Stimulated activated CD4-positive, alpha-beta T cell treated with anti-CD3 and anti-CD28 coated beads, Interleukin-1b, Interleukin-23, amount 100 ng/mL, for 48 hours (primary cell): ENCODE data around the gene NOX4.
A peak's percentile ranks its signal among the peaks of the same experiment; 100 is the strongest.
"Not testable (repeated sequence)": the region's sequence is repeated elsewhere in the genome, so short reads cannot be mapped to it uniquely, and the experiment has no call there.

Experiments
- DNase-seq: peaks from one replicate; pipeline ENCODE4 v3.0.0-alpha.2; 2020

The NOX4 gene

GRCh38 chr11:89457190-89457589, 34.0 kb downstream of the NOX4 start:
- DNase-seq: no peak

GRCh38 chr11:89456681-89457080, 34.5 kb downstream of the NOX4 start:
- no peak for DNase-seq

GRCh38 chr11:89452780-89453179, 38.4 kb downstream of the NOX4 start:
- no peak for DNase-seq

- DNase-seq: no peak
These were observed 43.3 kb downstream of the NOX4 start for GRCh38 chr11:89447845-89448244.

- DNase-seq: no peak
These were observed 47.5 kb downstream of the NOX4 start for GRCh38 chr11:89443361-89444322.

- no peak for DNase-seq
These were observed 48.4 kb downstream of the NOX4 start for GRCh38 chr11:89442801-89443200.

GRCh38 chr11:89441606-89442005, 49.6 kb downstream of the NOX4 start:
- DNase-seq: no peak

- DNase-seq: no peak
These were observed 53.9 kb downstream of the NOX4 start for GRCh38 chr11:89437317-89437716.

- no peak for DNase-seq
These were observed 55.1 kb downstream of the NOX4 start for GRCh38 chr11:89436071-89436470.

GRCh38 chr11:89433278-89433677, 57.9 kb downstream of the NOX4 start:
- no peak for DNase-seq

GRCh38 chr11:89432182-89432581, 59.0 kb downstream of the NOX4 start:
- DNase-seq: not testable (repeated sequence)

- DNase-seq: not testable (repeated sequence)
These were observed 64.7 kb downstream of the NOX4 start for GRCh38 chr11:89426501-89426900.

- DNase-seq: no peak
These were observed 69.5 kb downstream of the NOX4 start for GRCh38 chr11:89421718-89422117.

- DNase-seq: no peak
These were observed 70.2 kb downstream of the NOX4 start for GRCh38 chr11:89420981-89421380.

- no peak for DNase-seq
These were observed 74.2 kb downstream of the NOX4 start for GRCh38 chr11:89416961-89417360.

GRCh38 chr11:89411112-89411511, 80.1 kb downstream of the NOX4 start:
- DNase-seq: not testable (repeated sequence)

- not testable (repeated sequence) for DNase-seq
These were observed 80.5 kb downstream of the NOX4 start for GRCh38 chr11:89410666-89411065.

GRCh38 chr11:89408441-89408840, 82.7 kb downstream of the NOX4 start:
- not testable (repeated sequence) for DNase-seq

- DNase-seq: no peak
These were observed 85.5 kb downstream of the NOX4 start for GRCh38 chr11:89405629-89406028.

- not testable (repeated sequence) for DNase-seq
These were observed 99.5 kb downstream of the NOX4 start for GRCh38 chr11:89391654-89392053.

GRCh38 chr11:89387501-89387900, 103.7 kb downstream of the NOX4 start:
- DNase-seq: not testable (repeated sequence)

GRCh38 chr11:89382986-89383385, 108.2 kb downstream of the NOX4 start:
- DNase-seq: not testable (repeated sequence)

GRCh38 chr11:89381094-89381493, 110.1 kb downstream of the NOX4 start:
- DNase-seq: peak; percentile 11

GRCh38 chr11:89379976-89380771, 111.0 kb downstream of the NOX4 start:
- DNase-seq: not testable (repeated sequence)
